PFSK-1 (cell line): ENCODE results near the gene MYCBPAP.

ENCODE experiments used
- POLR2AphosphoS5 ChIP-seq: IDR thresholded peaks from 2 replicates; pipeline ENCODE4 v1.6.1; 2012; ENCODE audit warnings: low read depth, mild to moderate bottlenecking, control low read depth, low read length, moderate library complexity
- REST ChIP-seq, 2 experiments: IDR thresholded peaks; 2 replicates each; pipeline versions ENCODE4 v1.6.1 to v1.8.0; 2011 to 2012; ENCODE audit warnings: low read depth in 2 of 2, low read length in 2 of 2, control low read depth in 1 of 2, inconsistent platforms in 1 of 2, mild to moderate bottlenecking in 1 of 2, moderate library complexity in 1 of 2; ENCODE audit not compliant: insufficient read depth in 1 of 2
- SIN3A ChIP-seq: IDR thresholded peaks from 2 replicates; pipeline ENCODE4 v1.6.1; 2012; ENCODE audit warnings: mild to moderate bottlenecking, low read length, moderate library complexity, borderline replicate concordance; ENCODE audit not compliant: insufficient read depth

DNA sequence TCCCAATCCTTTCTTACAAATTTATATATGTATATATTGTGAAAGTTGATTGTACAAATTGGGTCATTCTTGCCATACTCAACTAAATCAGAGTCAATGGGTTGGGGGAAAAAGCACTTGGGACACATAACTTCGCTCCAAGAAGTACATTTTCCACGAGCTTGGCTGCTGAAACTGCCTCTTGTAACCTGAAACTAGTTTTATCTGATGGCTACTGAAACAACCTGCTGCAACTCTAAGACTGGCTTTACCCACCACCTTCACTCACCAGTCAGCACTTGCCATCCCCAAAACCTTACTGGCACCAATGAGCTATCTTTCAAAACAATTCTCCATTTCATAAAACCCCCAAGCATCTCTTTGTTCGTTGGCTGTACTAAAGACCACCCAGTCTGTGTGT is 14.5 kb upstream of the MYCBPAP start:
- TF ChIP-seq POLR2AphosphoS5 (no peak), REST (IDR thresholded peaks at IDR 0.05; ENCODE audit: insufficient read depth in 1 of 2, low read depth in 2 of 2, low read length in 2 of 2) (no peak), SIN3A (no peak)
